ENCODE measurements around the gene SP6.

SP6 gene

DNA sequence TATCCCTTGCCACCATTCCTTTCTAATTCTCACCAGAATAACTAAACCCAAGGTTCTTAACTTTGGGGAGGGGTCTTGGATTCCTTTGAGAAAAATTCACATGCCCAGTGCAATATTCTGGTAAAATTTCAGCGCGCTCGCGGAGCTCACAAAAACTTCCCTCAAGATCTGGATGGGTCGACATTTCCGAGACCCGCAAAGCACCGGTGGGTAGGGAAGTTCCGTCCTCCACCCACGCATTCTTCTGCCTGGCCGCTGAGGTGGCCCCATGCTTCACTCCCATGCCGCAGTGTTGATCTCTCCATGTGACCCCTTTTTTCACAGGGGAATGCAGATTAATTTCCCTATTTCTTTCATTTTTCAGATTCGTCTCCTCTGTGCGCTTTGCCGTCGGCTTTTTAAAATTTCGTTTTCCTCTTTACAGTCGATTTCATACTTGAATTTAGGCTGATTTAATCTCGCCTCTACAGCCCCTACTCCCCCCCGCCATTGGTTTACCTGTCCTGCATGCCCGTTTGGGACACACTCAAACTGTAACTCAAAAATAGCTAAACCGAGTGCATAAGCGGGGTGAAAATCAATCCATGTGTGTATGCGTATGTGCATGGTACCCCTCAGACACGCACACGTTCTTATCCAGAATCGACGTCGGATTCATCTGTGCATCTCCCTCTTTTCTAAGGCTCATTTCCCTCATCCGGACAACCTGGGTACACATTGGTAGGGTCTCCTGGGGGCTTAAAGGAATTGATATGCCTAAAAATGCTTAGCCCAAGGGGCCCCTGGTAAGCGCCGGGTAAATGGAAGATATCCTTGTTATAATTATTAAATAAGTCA lies 1.4 kb upstream of the SP6 start:
- TF ChIP-seq, protein P1, sequence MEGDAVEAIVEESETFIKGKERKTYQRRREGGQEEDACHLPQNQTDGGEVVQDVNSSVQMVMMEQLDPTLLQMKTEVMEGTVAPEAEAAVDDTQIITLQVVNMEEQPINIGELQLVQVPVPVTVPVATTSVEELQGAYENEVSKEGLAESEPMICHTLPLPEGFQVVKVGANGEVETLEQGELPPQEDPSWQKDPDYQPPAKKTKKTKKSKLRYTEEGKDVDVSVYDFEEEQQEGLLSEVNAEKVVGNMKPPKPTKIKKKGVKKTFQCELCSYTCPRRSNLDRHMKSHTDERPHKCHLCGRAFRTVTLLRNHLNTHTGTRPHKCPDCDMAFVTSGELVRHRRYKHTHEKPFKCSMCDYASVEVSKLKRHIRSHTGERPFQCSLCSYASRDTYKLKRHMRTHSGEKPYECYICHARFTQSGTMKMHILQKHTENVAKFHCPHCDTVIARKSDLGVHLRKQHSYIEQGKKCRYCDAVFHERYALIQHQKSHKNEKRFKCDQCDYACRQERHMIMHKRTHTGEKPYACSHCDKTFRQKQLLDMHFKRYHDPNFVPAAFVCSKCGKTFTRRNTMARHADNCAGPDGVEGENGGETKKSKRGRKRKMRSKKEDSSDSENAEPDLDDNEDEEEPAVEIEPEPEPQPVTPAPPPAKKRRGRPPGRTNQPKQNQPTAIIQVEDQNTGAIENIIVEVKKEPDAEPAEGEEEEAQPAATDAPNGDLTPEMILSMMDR (IDR thresholded peaks at IDR 0.05; ENCODE audit: low read depth, low read length, missing control alignments): no peak
- no peak for DNase-seq (ENCODE audit: low read depth)
- no peak overlapping the region for H3K4me3 ChIP-seq (ENCODE audit: low read depth, low read length)

DNA sequence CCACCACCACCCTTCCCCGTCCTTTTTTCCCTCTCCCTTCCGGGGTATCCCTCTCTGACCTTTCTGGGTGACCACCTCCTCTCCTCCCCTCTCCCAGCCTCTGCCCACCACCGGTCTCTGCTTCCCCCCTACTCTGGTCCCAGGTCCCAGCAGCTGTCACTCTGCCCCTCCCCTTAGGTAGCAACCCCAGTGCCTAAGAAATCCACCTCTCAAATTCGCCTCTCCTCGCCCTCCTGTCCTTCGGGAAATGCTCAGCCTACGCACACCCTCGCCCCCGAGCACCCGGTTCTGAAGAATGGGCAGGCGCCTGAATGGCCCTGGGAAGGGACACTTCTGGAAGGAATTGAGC lies 775 bp upstream of the SP6 start:
- H3K4me3 ChIP-seq (ENCODE audit: low read depth, low read length): no peak overlapping the region
- TF ChIP-seq, protein P1 (IDR thresholded peaks at IDR 0.05; ENCODE audit: low read depth, low read length, missing control alignments): no peak
- no peak for DNase-seq (ENCODE audit: low read depth)

DNA sequence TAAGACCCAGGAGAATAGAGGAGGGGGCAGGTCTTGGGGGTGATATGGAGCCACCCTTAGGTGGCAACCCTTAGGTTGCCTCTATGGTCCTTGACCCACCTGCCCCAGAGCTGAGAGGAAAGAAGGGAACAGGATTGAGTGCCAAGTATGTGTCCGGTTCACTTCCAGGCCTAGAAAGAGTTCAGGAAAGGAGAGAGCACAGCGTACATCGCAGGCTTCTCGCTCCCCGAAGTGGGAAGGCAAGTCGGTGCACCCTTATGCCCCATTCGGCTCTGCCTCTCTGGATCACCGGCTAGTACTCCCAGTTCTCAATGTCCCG lies 631 bp downstream of the SP6 start:
- no peak overlapping the region for H3K4me3 ChIP-seq (ENCODE audit: low read depth, low read length)
- TF ChIP-seq, protein P1 (IDR thresholded peaks at IDR 0.05; ENCODE audit: low read depth, low read length, missing control alignments): no peak
- DNase-seq (ENCODE audit: low read depth): no peak

DNA sequence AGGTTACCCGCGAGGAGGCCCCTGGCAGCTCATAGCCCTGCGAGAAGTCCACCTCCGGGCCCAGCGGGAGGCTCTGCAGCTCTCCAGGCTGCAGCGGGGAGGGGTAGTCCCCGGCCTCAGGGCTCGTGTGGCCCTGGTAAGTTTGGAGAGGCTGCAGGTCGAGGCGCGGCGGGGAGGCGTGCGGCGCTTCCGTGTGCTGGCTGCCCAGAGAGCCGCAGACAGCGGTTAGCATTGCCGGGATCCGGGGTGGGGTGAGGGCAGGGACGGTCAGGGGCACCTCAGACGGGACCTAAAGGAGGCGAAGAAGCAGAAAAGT lies 2.8 kb downstream of the SP6 start:
- H3K4me3 ChIP-seq (ENCODE audit: low read depth, low read length): no peak overlapping the region
- TF ChIP-seq, protein P1 (IDR thresholded peaks at IDR 0.05; ENCODE audit: low read depth, low read length, missing control alignments): no peak

DNA sequence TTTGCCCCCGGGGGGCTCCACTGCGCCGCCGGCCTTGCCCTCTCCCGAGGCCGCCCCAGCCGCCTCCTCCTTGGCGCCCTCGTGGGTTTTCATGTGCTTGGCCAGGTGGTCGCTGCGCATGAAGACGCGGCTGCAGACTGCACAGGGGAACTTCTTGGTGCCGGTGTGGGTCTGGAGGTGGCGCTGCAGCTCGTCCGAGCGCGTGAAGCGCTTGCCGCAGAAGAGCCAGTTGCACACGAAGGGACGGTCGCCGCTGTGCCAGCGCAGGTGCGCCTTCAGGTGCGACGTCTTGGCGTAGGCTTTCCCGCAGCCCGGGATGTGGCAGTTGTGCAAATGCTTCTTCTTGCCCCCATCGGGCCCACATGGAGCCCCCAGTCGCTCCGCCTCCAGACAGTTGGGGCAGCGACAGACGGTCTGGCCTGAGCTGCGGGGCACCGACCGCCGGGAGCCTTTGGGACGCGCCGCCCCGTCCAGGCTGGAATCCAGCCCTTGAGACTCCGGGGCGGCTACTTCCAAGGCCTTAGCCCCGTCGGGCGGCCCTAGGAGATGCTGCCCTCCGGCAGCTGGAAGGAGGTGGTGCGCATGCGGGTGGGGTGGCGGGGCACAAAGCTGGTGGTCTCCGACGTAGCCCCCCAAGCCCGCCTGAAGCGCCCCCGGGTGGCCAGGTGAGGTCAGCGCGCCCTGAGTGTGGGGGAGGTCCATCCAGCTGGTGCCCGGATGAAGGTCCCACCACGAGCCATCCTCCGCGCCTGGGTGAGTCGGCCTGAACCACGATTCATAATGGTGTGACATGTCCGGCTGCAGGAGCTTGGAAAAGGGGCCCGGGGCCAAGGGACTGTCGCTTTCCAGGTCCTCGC lies 3.4 kb downstream of the SP6 start:
- DNase-seq (ENCODE audit: low read depth): no peak
- TF ChIP-seq, protein P1 (IDR thresholded peaks at IDR 0.05; ENCODE audit: low read depth, low read length, missing control alignments): peak; percentile 23
- no peak overlapping the region for H3K4me3 ChIP-seq (ENCODE audit: low read depth, low read length)

More for the DNA sequence above, 2.8 kb downstream of the SP6 start:
- no peak for DNase-seq (ENCODE audit: low read depth)

DNA sequence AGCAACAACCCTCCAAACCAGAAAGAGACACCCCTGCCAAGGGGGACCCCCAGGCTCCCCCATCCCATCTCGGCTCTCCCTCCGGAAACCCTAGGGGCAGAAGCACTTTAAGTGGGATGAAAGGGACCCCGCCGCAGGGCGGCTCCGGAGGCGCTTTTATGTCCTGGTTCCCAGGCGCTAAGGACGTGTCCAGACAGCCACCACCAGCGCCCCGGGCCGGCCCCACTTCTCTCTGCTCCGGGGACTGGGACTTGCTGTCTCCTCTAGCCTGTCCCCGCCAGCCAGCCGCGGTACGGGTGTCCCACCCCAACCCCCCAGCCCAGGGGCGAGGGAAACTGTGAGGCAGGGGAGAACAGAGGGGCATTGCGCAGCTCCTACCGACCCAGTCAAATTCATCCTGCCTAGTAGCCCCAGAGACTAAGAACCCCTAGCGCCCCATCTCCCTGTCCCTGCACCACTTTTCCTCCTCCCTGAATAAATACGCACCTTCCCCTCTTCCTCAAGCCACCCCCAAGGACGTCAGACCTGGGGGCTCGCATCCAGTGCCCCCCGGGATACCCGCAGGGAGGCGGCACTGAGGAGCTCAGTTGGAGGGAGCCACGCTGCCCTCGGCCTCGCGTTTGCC lies 4.1 kb downstream of the SP6 start:
- TF ChIP-seq, protein P1 (IDR thresholded peaks at IDR 0.05; ENCODE audit: low read depth, low read length, missing control alignments): no peak
- no peak overlapping the region for H3K4me3 ChIP-seq (ENCODE audit: low read depth, low read length)

More for the DNA sequence above, 4.1 kb downstream of the SP6 start:
- DNase-seq (ENCODE audit: low read depth): no peak
